KG1 (cell line): ENCODE data around the gene PLA2G12B.
"Not testable (repeated sequence)": the region's sequence is repeated elsewhere in the genome, so short reads cannot be mapped to it uniquely, and the experiment has no call there.

Experiments used
- DNase-seq: peaks from one replicate; lab custom pipeline; 2025; lab: John Stamatoyannopoulos, UW

Gene PLA2G12B

GRCh38 chr10:72935361-72935760 lies 19.2 kb downstream of the PLA2G12B start:
- DNase-seq: no peak

GRCh38 chr10:72932259-72933015 lies 22.2 kb downstream of the PLA2G12B start:
- no peak for DNase-seq

- no peak for DNase-seq
Observed at GRCh38 chr10:72930276-72930675, 24.3 kb downstream of the PLA2G12B start.

- no peak for DNase-seq
Observed at GRCh38 chr10:72928798-72929197, 25.8 kb downstream of the PLA2G12B start.

GRCh38 chr10:72927485-72927884 lies 27.1 kb downstream of the PLA2G12B start:
- DNase-seq: no peak

GRCh38 chr10:72925951-72926465 lies 28.6 kb downstream of the PLA2G12B start:
- DNase-seq: no peak

- no peak for DNase-seq
Observed at GRCh38 chr10:72924351-72924750, 30.3 kb downstream of the PLA2G12B start.

GRCh38 chr10:72921147-72921683 lies 33.4 kb downstream of the PLA2G12B start:
- DNase-seq: not testable (repeated sequence)

- DNase-seq: no peak
Observed at GRCh38 chr10:72918352-72918751, 36.3 kb downstream of the PLA2G12B start.

- not testable (repeated sequence) for DNase-seq
Observed at GRCh38 chr10:72917803-72918332, 36.7 kb downstream of the PLA2G12B start.

GRCh38 chr10:72917201-72917600 lies 37.4 kb downstream of the PLA2G12B start:
- not testable (repeated sequence) for DNase-seq

- no peak for DNase-seq
Observed at GRCh38 chr10:72913287-72913686, 41.3 kb downstream of the PLA2G12B start.

- no peak for DNase-seq
Observed at GRCh38 chr10:72912736-72913135, 41.9 kb downstream of the PLA2G12B start.

- no peak for DNase-seq
Observed at GRCh38 chr10:72911758-72912157, 42.8 kb downstream of the PLA2G12B start.

GRCh38 chr10:72910705-72911104 lies 43.9 kb downstream of the PLA2G12B start:
- no peak for DNase-seq

GRCh38 chr10:72906446-72906845 lies 48.2 kb downstream of the PLA2G12B start:
- no peak for DNase-seq

GRCh38 chr10:72904806-72905205 lies 49.8 kb downstream of the PLA2G12B start:
- DNase-seq: no peak

GRCh38 chr10:72903941-72904446 lies 50.6 kb downstream of the PLA2G12B start:
- not testable (repeated sequence) for DNase-seq

- DNase-seq: no peak
Observed at GRCh38 chr10:72899545-72899944, 55.1 kb downstream of the PLA2G12B start.

- no peak for DNase-seq
Observed at GRCh38 chr10:72898616-72899015, 56.0 kb downstream of the PLA2G12B start.

GRCh38 chr10:72895236-72895850 lies 59.3 kb downstream of the PLA2G12B start:
- DNase-seq: no peak

GRCh38 chr10:72893136-72893798 lies 61.3 kb downstream of the PLA2G12B start, which contains the start of gene OIT3:
OIT3 (plus strand) TSS chr10:72893739; CDS start chr10:72893799, 60 bp downstream.
- DNase-seq: no peak
